OCI-LY3 (cell line): Measurements from ENCODE around the gene SRRM1.
"Not testable (repeated sequence)": the region's sequence is repeated elsewhere in the genome, so short reads cannot be mapped to it uniquely, and the experiment has no call there.

Experiments used
- H2AFZ ChIP-seq: fragments of 200-600, 300-600 bp; shearing (Covaris generic); 2 replicates; pipeline ENCODE4 v1.6.0; 2014; ENCODE audit warnings: antibody characterized with exemption, low read depth, low read length
- H3K27ac ChIP-seq: fragments of 200-600, 300-600 bp; sonication (generic); 2 replicates; pipeline ENCODE4 v1.5.1; 2014; ENCODE audit warnings: mild to moderate bottlenecking, low read length, moderate library complexity, mixed read lengths
- H3K27me3 ChIP-seq: fragments of 200-600, 300-600 bp; sonication (generic); 2 replicates; pipeline ENCODE4 v1.6.1; 2014; ENCODE audit warnings: low read depth, low read length, mixed read lengths
- H3K36me3 ChIP-seq: fragments of 200-600, 300-600 bp; sonication (generic); replicated peaks from 2 replicates; pipeline ENCODE3; 2014; ENCODE audit warnings: low read depth, low read length, mixed read lengths
- H3K4me1 ChIP-seq: fragments of 300-600, 200-600 bp; sonication (generic); 2 replicates; pipeline ENCODE4 v1.6.1; 2014; ENCODE audit warnings: low read length, mixed read lengths
- H3K4me2 ChIP-seq: fragments of 200-600, 300-600 bp; sonication (generic); 2 replicates; pipeline ENCODE4 v1.6.1; 2014; ENCODE audit warnings: low read length, mixed read lengths
- H3K4me3 ChIP-seq: fragments of 300-600, 200-600 bp; sonication (generic); 2 replicates; pipeline ENCODE4 v1.5.1; 2014; ENCODE audit warnings: antibody characterized with exemption, mild to moderate bottlenecking, low read length, moderate library complexity
- H3K79me2 ChIP-seq: fragments of 300-600, 200-600 bp; shearing (Covaris generic); 2 replicates; pipeline ENCODE4 v1.6.1; 2014; ENCODE audit warnings: mild to moderate bottlenecking, low read length, mixed read lengths
- H3K9ac ChIP-seq: fragments of 300-600, 200-600 bp; shearing (Covaris generic); 2 replicates; pipeline ENCODE4 v1.6.0; 2014; ENCODE audit warnings: mild to moderate bottlenecking, low read length, moderate library complexity
- H3K9me3 ChIP-seq: fragments of 200-600, 300-600 bp; shearing (Covaris generic); 2 replicates; pipeline ENCODE4 v1.6.1; 2014; ENCODE audit warnings: low read length, mixed read lengths; ENCODE audit not compliant: insufficient read depth
- H4K20me1 ChIP-seq: fragments of 200-600, 300-600 bp; sonication (generic); 2 replicates; pipeline ENCODE4 v1.6.1; 2016; ENCODE audit warnings: low read length, mixed read lengths; ENCODE audit not compliant: insufficient read depth
- CTCF ChIP-seq: fragments of 200-600, 300-600 bp; sonication (generic); IDR thresholded peaks from 2 replicates; pipeline ENCODE4 v1.5.1; 2014; ENCODE audit warnings: antibody characterized with exemption, low read length, low read depth
- EZH2phosphoT487 ChIP-seq: fragments of 200-600 bp; shearing (Covaris generic); IDR thresholded peaks from 2 replicates; pipeline ENCODE4 v1.6.1; 2018; ENCODE audit warnings: antibody characterized with exemption, mixed run types, low read depth

SRRM1 gene

GRCh38 chr1:24698326-24698725, 55.2 kb downstream of the SRRM1 start:
- not testable (repeated sequence) for H3K36me3 ChIP-seq, H3K79me2 ChIP-seq, H3K9ac ChIP-seq, H3K9me3 ChIP-seq, H3K4me2 ChIP-seq, H2AFZ ChIP-seq, H3K27ac ChIP-seq, H3K27me3 ChIP-seq, H4K20me1 ChIP-seq, H3K4me3 ChIP-seq, H3K4me1 ChIP-seq

GRCh38 chr1:24699628-24700027, 56.5 kb downstream of the SRRM1 start:
- H2AFZ ChIP-seq: no peak overlapping the region
- H4K20me1 ChIP-seq: no peaks in the 10 kb centered on the region
- H3K9ac ChIP-seq: no peak overlapping the region
- H3K4me1 ChIP-seq: peaks cover 4% of the 10 kb centered on the region; the same call in 1 of the 2 replicates
- no peaks in the 10 kb centered on the region for H3K9me3 ChIP-seq
- H3K27me3 ChIP-seq: no peaks in the 10 kb centered on the region
- no peak overlapping the region for H3K4me2 ChIP-seq
- H3K27ac ChIP-seq: no peak overlapping the region
- H3K79me2 ChIP-seq: no peaks in the 10 kb centered on the region
- TF ChIP-seq CTCF (no peak), EZH2phosphoT487 (no peak)
- H3K36me3 ChIP-seq: no peaks in the 10 kb centered on the region
- H3K4me3 ChIP-seq: no peak overlapping the region

GRCh38 chr1:24702511-24703293, 59.6 kb downstream of the SRRM1 start:
- Histone ChIP-seq H3K9ac (no peak overlapping the region), H4K20me1 (no peaks in the 10 kb centered on the region), H3K4me3 (no peak overlapping the region), H3K27me3 (no peaks in the 10 kb centered on the region), H3K27ac (no peak overlapping the region), H3K4me1 (no peaks in the 10 kb centered on the region), H3K4me2 (no peak overlapping the region), H2AFZ (no peak overlapping the region), H3K36me3 (no peaks in the 10 kb centered on the region), H3K9me3 (no peaks in the 10 kb centered on the region), H3K79me2 (no peaks in the 10 kb centered on the region)
- no peak for TF ChIP-seq CTCF
- TF ChIP-seq EZH2phosphoT487: no peak

DNA sequence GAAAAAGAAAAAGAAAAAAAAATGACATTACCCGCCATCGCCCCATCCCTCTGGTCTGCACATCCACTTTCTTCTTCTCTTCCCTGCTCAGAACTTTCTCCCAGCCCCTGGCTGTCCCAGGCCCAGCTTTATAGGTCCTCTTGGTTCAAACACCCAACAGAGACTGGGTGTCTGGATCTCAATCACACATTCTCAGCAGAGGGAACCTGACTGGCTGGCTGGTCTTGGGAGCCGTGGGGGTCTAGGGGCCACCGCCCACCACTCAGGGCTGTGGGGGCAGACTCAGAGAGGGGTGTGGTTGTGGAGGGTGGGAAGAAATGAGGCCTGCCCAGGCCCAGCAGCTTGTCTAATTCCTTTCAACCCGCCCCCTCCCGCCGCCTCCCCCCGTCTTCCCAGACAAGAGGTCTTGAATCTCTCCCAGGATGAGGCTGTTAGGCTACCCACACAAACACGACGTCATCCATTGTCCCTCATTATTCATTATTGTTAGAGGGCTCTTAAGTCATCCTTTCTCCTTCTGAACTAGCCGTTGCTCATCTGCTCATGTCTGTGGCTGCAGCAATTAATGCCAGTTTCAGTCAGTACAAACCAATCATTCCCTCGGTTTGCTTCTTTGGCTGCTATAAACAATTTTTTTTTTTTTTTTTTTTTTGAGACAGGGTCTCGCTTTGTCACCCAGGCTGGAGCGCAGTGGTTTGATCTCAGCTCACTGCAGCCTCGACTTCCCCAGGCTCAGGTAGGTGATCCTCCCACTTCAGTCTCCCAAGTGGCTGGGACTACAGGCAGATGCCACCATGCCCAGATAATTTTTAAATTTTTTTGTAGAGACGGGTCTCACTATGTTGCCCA, 61.5 kb downstream of the SRRM1 start:
- Histone ChIP-seq H3K4me3 (no peak overlapping the region), H3K9ac (no peak overlapping the region), H3K4me1 (peaks cover 4% of the 10 kb centered on the region; the same call in 1 of the 2 replicates), H3K79me2 (no peaks in the 10 kb centered on the region), H3K27me3 (no peaks in the 10 kb centered on the region), H2AFZ (no peak overlapping the region), H3K36me3 (no peaks in the 10 kb centered on the region), H3K9me3 (no peaks in the 10 kb centered on the region), H3K4me2 (no peak overlapping the region), H3K27ac (no peak overlapping the region), H4K20me1 (no peaks in the 10 kb centered on the region)
- no peak for TF ChIP-seq EZH2phosphoT487
- TF ChIP-seq CTCF: no peak
